PC-3 (cell line): ENCODE data around the gene RPL12.

Experiments used
- EZH2 ChIP-seq: fragments of 300-600 bp; sonication (generic); IDR thresholded peaks from one replicate; pipeline ENCODE4 v1.6.1; 2017; ENCODE audit warnings: antibody characterized with exemption, mild to moderate bottlenecking, low read length; ENCODE audit not compliant: unreplicated experiment
- TF ChIP-seq, protein P1 (sequence below): fragments of 300-600 bp; sonication (generic); conservative IDR thresholded peaks from 2 replicates; pipeline ENCODE4 v1.5.1; 2017; ENCODE audit warnings: antibody characterized with exemption, low read depth, mild to moderate bottlenecking, low read length

DNA sequence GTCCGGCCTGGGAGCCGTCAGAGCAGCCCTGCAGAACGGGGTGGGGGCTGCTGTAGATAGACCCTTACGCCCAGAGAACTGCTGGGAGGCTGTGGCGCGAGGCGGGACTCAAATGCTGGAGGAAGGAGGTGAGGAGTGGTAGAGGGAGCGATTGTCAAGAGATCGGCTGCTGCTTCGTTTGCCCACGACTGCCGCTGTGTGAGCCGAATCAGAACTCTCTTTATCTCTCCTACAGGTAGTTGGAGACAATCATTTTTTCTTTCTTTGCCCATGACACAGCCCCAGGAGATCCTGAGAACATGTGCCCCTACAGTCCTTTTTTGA lies 26.6 kb downstream of the RPL12 start:
- TF ChIP-seq EZH2, result no peak
- TF ChIP-seq, protein P1, sequence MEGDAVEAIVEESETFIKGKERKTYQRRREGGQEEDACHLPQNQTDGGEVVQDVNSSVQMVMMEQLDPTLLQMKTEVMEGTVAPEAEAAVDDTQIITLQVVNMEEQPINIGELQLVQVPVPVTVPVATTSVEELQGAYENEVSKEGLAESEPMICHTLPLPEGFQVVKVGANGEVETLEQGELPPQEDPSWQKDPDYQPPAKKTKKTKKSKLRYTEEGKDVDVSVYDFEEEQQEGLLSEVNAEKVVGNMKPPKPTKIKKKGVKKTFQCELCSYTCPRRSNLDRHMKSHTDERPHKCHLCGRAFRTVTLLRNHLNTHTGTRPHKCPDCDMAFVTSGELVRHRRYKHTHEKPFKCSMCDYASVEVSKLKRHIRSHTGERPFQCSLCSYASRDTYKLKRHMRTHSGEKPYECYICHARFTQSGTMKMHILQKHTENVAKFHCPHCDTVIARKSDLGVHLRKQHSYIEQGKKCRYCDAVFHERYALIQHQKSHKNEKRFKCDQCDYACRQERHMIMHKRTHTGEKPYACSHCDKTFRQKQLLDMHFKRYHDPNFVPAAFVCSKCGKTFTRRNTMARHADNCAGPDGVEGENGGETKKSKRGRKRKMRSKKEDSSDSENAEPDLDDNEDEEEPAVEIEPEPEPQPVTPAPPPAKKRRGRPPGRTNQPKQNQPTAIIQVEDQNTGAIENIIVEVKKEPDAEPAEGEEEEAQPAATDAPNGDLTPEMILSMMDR, result no peak
